ENCODE data around the gene DNAH7. TPM values are rescaled to one million over a fixed set of nuclear protein-coding genes. Genes with fewer than 3 reads are reported as not detected.

Gene DNAH7
- total RNA-seq, 2 experiments from 2014 or later: 0.07 TPM

DNA sequence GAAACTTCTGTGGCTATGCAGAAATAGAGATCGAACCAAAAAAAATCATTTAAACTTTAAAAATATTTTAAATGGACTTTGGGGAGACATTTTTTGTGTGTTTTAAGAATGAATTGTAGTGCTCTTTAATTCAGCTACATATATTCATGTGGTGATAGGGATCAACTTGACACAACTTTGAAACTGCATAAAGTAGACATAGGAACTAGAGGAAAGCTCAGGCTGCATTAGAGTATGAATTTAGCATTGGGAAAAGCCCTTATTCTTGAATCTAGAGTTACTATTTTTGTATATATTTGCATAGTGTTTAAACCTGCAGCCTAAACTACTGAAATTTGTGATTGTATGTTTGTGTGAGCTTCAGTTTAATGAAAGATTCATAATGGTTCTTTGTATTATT lies 333.3 kb downstream of the DNAH7 start:
- ATAC-seq (no peak), DNase-seq (no peak)
- TF ChIP-seq, protein P1, sequence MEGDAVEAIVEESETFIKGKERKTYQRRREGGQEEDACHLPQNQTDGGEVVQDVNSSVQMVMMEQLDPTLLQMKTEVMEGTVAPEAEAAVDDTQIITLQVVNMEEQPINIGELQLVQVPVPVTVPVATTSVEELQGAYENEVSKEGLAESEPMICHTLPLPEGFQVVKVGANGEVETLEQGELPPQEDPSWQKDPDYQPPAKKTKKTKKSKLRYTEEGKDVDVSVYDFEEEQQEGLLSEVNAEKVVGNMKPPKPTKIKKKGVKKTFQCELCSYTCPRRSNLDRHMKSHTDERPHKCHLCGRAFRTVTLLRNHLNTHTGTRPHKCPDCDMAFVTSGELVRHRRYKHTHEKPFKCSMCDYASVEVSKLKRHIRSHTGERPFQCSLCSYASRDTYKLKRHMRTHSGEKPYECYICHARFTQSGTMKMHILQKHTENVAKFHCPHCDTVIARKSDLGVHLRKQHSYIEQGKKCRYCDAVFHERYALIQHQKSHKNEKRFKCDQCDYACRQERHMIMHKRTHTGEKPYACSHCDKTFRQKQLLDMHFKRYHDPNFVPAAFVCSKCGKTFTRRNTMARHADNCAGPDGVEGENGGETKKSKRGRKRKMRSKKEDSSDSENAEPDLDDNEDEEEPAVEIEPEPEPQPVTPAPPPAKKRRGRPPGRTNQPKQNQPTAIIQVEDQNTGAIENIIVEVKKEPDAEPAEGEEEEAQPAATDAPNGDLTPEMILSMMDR (IDR thresholded peaks at IDR 0.05): no peak
- CTCF ChIA-PET: interaction anchor here (1.6 kb wide), 1 partner anchor 70 kb away, joined by 5 read pairs; no protein-coding TSS in a partner anchor
- POLR2A ChIA-PET: no interaction called here
- no peak overlapping the region for H3K27ac Mint-ChIP-seq
- H3K4me1 Mint-ChIP-seq (ENCODE audit: low read depth): peaks cover 5% of the 10 kb centered on the region
- H3K27me3 Mint-ChIP-seq: no peaks in the 10 kb centered on the region
- no peaks in the 10 kb centered on the region for H3K9me3 Mint-ChIP-seq
- H3K4me3 Mint-ChIP-seq: no peak overlapping the region
- intact Hi-C loops (cut with micrococcal nuclease): no loop called here
- H3K36me3 Mint-ChIP-seq (ENCODE audit: low read depth): peaks cover 44% of the 10 kb centered on the region

DNA sequence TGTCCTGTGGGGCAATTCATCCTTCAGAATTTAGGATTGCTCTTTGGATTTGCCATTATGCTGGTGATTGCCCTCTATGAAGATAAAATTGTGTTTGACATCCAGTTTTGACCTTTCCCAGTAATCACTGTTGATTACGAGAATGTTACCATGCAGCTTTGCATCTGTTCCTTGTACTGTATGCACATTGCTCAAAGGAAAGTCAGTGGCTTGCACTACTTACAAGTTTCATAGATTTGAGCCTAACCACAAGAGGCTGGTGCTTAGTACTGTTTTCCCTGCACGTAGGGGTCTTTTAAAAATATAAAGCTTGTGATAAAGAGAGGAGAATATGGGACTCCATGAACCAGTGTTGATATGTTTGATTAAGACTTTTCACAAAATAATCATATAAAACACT lies 333.7 kb downstream of the DNAH7 start:
- H3K27ac Mint-ChIP-seq: no peak overlapping the region
- CTCF ChIA-PET: no interaction called here
- POLR2A ChIA-PET: no interaction called here
- H3K4me3 Mint-ChIP-seq: no peak overlapping the region
- H3K9me3 Mint-ChIP-seq: no peaks in the 10 kb centered on the region
- DNase-seq: no peak
- intact Hi-C loops (cut with micrococcal nuclease): no loop called here
- TF ChIP-seq, protein P1 (IDR thresholded peaks at IDR 0.05): no peak
- H3K27me3 Mint-ChIP-seq: no peaks in the 10 kb centered on the region
- peaks cover 45% of the 10 kb centered on the region for H3K36me3 Mint-ChIP-seq (ENCODE audit: low read depth)
- peaks cover 5% of the 10 kb centered on the region for H3K4me1 Mint-ChIP-seq (ENCODE audit: low read depth)
- no peak for ATAC-seq

DNA sequence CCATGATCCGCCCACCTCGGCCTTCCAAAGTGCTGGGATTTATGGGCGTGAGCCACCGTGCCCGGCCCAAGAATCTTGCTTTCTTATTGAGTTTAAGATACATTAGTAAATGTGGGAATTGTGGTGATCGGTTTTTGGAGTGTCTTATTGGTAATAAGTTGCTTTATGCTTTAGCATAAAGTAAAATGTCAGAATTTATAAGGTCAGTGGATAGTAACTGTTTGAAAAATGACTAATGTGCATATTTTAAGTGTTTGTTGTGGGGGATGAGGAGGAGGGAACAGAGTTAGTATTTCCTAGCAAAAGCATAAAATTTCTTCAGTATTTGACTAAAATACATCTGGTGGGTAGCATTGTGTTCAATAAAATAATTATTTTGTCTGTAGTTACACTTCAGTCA lies 334.2 kb downstream of the DNAH7 start:
- TF ChIP-seq, protein P1 (IDR thresholded peaks at IDR 0.05): no peak
- no peak for DNase-seq
- H3K27ac Mint-ChIP-seq: no peak overlapping the region
- peaks cover 5% of the 10 kb centered on the region for H3K4me1 Mint-ChIP-seq (ENCODE audit: low read depth)
- no peak overlapping the region for H3K4me3 Mint-ChIP-seq
- H3K9me3 Mint-ChIP-seq: no peaks in the 10 kb centered on the region
- POLR2A ChIA-PET: no interaction called here
- intact Hi-C loops (cut with micrococcal nuclease): no loop called here
- no peaks in the 10 kb centered on the region for H3K27me3 Mint-ChIP-seq
- peaks cover 45% of the 10 kb centered on the region for H3K36me3 Mint-ChIP-seq (ENCODE audit: low read depth)
- CTCF ChIA-PET: no interaction called here
- ATAC-seq: no peak

DNA sequence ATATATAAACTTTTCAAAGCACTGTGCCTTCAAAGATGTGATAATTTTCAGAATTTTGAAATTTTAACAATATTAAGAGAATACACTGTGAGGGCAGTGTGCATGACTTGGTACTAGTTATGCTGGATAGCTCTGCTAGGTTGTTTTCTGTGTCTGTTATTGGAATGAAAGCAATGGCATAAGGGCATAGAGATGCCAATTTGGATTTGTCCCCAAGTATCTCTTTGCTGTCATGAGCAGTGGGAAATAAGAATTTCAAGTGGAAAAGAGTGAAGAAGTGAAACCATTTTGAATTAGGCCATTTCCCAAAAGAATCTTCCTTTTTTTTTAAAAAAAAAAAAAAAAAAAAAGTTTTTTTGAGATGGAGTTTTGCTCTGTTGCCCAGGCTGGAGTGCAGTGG lies 334.8 kb downstream of the DNAH7 start:
- H3K36me3 Mint-ChIP-seq (ENCODE audit: low read depth): peaks cover 45% of the 10 kb centered on the region
- POLR2A ChIA-PET: no interaction called here

DNA sequence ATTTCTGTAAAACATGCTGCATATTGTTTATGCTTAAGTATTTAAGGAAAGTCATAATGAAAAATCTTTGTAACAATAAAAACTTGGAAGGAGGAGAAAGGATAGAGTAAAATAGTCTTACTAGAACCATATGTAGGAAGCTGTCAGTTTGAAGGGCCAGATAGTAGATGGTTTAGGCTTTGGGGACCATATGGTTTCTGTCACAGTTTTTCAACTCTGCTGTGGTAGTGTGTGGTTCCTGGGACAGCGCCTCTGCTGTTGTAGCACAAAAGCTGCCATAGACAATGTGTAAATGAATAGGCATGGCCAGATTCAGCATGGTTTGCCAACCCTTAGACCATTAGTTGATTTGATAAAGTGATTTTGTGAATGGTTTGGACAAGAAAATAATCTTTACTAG lies 336.1 kb downstream of the DNAH7 start:
- Mint-ChIP-seq H3K27ac (no peak overlapping the region), H3K9me3 (no peaks in the 10 kb centered on the region), H3K4me3 (no peak overlapping the region), H3K4me1 (ENCODE audit: low read depth) (peaks cover 5% of the 10 kb centered on the region), H3K36me3 (ENCODE audit: low read depth) (peaks cover 43% of the 10 kb centered on the region), H3K27me3 (no peaks in the 10 kb centered on the region)
- CTCF ChIA-PET: no interaction called here
- DNase-seq: no peak
- intact Hi-C loops (cut with micrococcal nuclease): no loop called here
- POLR2A ChIA-PET: no interaction called here
- TF ChIP-seq, protein P1 (IDR thresholded peaks at IDR 0.05): no peak
- ATAC-seq: no peak

More for the DNA sequence above, 334.8 kb downstream of the DNAH7 start:
- no peaks in the 10 kb centered on the region for H3K9me3 Mint-ChIP-seq
- H3K4me3 Mint-ChIP-seq: no peak overlapping the region
- CTCF ChIA-PET: no interaction called here
- no peak overlapping the region for H3K27ac Mint-ChIP-seq
- no peaks in the 10 kb centered on the region for H3K27me3 Mint-ChIP-seq
- peaks cover 5% of the 10 kb centered on the region for H3K4me1 Mint-ChIP-seq (ENCODE audit: low read depth)
- intact Hi-C loops (cut with micrococcal nuclease): no loop called here
- ATAC-seq (no peak), DNase-seq (no peak)
- TF ChIP-seq, protein P1 (IDR thresholded peaks at IDR 0.05): no peak

All from activated CD8-positive, alpha-beta T cell treated with anti-CD3 and anti-CD28 coated beads for 36 hours (primary cell).